K562 (cell line): ENCODE results near the gene ANXA4. TPM values are rescaled to one million over a fixed set of nuclear protein-coding genes. Genes with fewer than 3 reads are reported as not detected.
A peak's percentile ranks its signal among the peaks of the same experiment; 100 is the strongest.

Experiments used
- ATAC-seq: fragments of 200-7000 bp; cut with Tn5 transposase; 3 replicates; pipeline ENCODE4 v1.9.1; 2020; ENCODE audit warnings: moderate library complexity
- BruUV-seq: library from RNA; stranded (reverse); fragments of 400-500 nt; replicated peaks from 2 replicates; lab custom pipeline; 2021; lab: Mats Ljungman, UMichigan
- CTCF ChIA-PET: fragments of 300-600 bp; formaldehyde crosslinking; extraction: SDS; loops from one replicate; lab custom pipeline; 2021; ENCODE audit warnings: low intra/inter-chr PET ratio; lab: Yijun Ruan, JAX
- POLR2A ChIA-PET: fragments of 300-600, 350-650 bp; sonication (Branson Sonifier 250); formaldehyde crosslinking; extraction: SDS; loops from one replicate; lab custom pipeline; 2021; ENCODE audit warnings: antibody characterized with exemption, inconsistent platforms; lab: Yijun Ruan, JAX
- DNase-seq, 4 experiments: peaks; one replicate each; pipeline versions ENCODE4 v3.0.0 to v3.0.0-alpha.2; 2011 to 2018; ENCODE audit warnings: low spot score in 3 of 4, mixed read lengths in 3 of 4; ENCODE audit errors: extremely low read depth in 1 of 4
- FAIRE-seq: peaks from 2 replicates; lab custom pipeline; 2011; peaks lifted over from hg19 to GRCh38; lab: Jason Lieb, UNC
- H2AFZ ChIP-seq: 2 replicates; pipeline ENCODE4 v1.6.0; 2011; ENCODE audit warnings: low read depth, low read length, control low read depth, inconsistent platforms
- H3K27ac ChIP-seq: fragments of 200-600 bp; 3 replicates; pipeline ENCODE4 v1.8.0; 2011; ENCODE audit warnings: low read depth, mild to moderate bottlenecking, control low read depth, inconsistent platforms, low read length, moderate library complexity, mixed read lengths; ENCODE audit errors: extremely low read depth
- H3K27me3 ChIP-seq, 2 experiments: fragments of 300-600 bp in 1 of 2; 2 replicates in 1 of 2; 3 replicates in 1 of 2; pipeline versions ENCODE4 v1.6.0 to v1.8.0; 2011; ENCODE audit warnings: inconsistent platforms in 2 of 2, low read length in 2 of 2, mild to moderate bottlenecking in 1 of 2, mixed read lengths in 1 of 2, moderate library complexity in 1 of 2; ENCODE audit not compliant: control insufficient read depth in 2 of 2, insufficient read depth in 2 of 2
- H3K36me3 ChIP-seq: fragments of 300-600 bp; 3 replicates; pipeline ENCODE4 v1.8.0; 2011; ENCODE audit warnings: mild to moderate bottlenecking, low read length, inconsistent platforms; ENCODE audit not compliant: control insufficient read depth, insufficient read depth
- H3K4me1 ChIP-seq, 2 experiments: fragments of 200-600 bp in 1 of 2; replicated peaks in 1 of 2; 2 replicates in 1 of 2; 3 replicates in 1 of 2; pipeline versions ENCODE4 v1.5.1 to v1.8.0; 2011; ENCODE audit warnings: inconsistent platforms in 2 of 2, low read length in 2 of 2, mild to moderate bottlenecking in 1 of 2, mixed read lengths in 1 of 2, moderate library complexity in 1 of 2; ENCODE audit not compliant: control insufficient read depth in 2 of 2, insufficient read depth in 2 of 2
- H3K4me2 ChIP-seq: 2 replicates; pipeline ENCODE4 v1.6.1; 2011; ENCODE audit warnings: low read length, control low read depth, inconsistent platforms, mixed read lengths; ENCODE audit not compliant: insufficient read depth
- H3K4me3 ChIP-seq: fragments of 200-600 bp; sonication (generic), shearing (Covaris generic); 2 replicates; pipeline ENCODE4 v1.5.1; 2016; ENCODE audit warnings: control low read depth, inconsistent platforms
- H3K79me2 ChIP-seq: fragments of 200-600 bp; 3 replicates; pipeline ENCODE4 v1.8.0; 2011; ENCODE audit warnings: low read length, inconsistent platforms; ENCODE audit not compliant: control insufficient read depth, insufficient read depth
- H3K9ac ChIP-seq, 2 experiments: 2 replicates each; pipeline versions ENCODE4 v1.6.0 to v1.6.1; 2011; ENCODE audit warnings: low read depth in 2 of 2, low read length in 2 of 2, control low read depth in 1 of 2, inconsistent platforms in 1 of 2, mild to moderate bottlenecking in 1 of 2, mixed read lengths in 1 of 2; ENCODE audit not compliant: insufficient read depth in 1 of 2
- H3K9me1 ChIP-seq: one replicate; pipeline ENCODE4 v1.6.0; 2011; ENCODE audit warnings: inconsistent platforms, mild to moderate bottlenecking, low read length, moderate library complexity; ENCODE audit not compliant: control insufficient read depth, insufficient read depth
- H3K9me3 ChIP-seq: replicated peaks from 2 replicates; pipeline ENCODE4 v1.5.1; 2011; ENCODE audit warnings: low read depth, low read length, inconsistent platforms; ENCODE audit not compliant: control insufficient read depth, insufficient read depth
- H4K20me1 ChIP-seq: replicated peaks from 2 replicates; pipeline ENCODE4 v1.6.1; 2011; ENCODE audit warnings: low read length, inconsistent platforms, mixed read lengths; ENCODE audit not compliant: control insufficient read depth, insufficient read depth
- HDAC8 ChIP-seq: fragments of 450-650 bp; IDR thresholded peaks from 2 replicates; pipeline ENCODE4 v1.6.1; 2016; ENCODE audit warnings: mild to moderate bottlenecking, missing genetic modification characterization, moderate library complexity, missing compliant biosample characterization
- PBX2 ChIP-seq, 2 experiments: IDR thresholded peaks in 1 of 2; conservative IDR thresholded peaks in 1 of 2; 2 replicates each; pipeline ENCODE4 v1.6.1; 2016; ENCODE audit warnings: low read depth in 2 of 2, mild to moderate bottlenecking in 1 of 2, missing compliant biosample characterization in 1 of 2, missing genetic modification characterization in 1 of 2, moderate library complexity in 1 of 2
- TOE1 ChIP-seq, 2 experiments: fragments of 450-650 bp in 1 of 2; sonication (generic) in 1 of 2; formaldehyde crosslinking in 1 of 2; IDR thresholded peaks; 2 replicates each; pipeline versions ENCODE4 v1.7.1 to v1.8.0; 2016 to 2022; ENCODE audit warnings: borderline replicate concordance in 2 of 2, mild to moderate bottlenecking in 2 of 2, antibody characterized with exemption in 1 of 2, inconsistent platforms in 1 of 2, low read depth in 1 of 2, missing genetic modification reagents in 1 of 2, moderate library complexity in 1 of 2
- ZNF316 ChIP-seq: fragments of 450-650 bp; IDR thresholded peaks from 2 replicates; pipeline ENCODE4 v1.6.1; 2016
- WGBS: fragments of 100-300 bp; shearing (Covaris generic); methylation state at CpG from one replicate; pipeline ENCODE4 v1.1.6; 2016; ENCODE audit warnings: low coverage, mixed read lengths; ENCODE audit not compliant: insufficient coverage; ENCODE audit errors: missing lambda C conversion rate; 5-methylcytosine and 5-hydroxymethylcytosine counted together
- in situ Hi-C: fragments of 300-500 bp; cut with MboI; formaldehyde crosslinking; loops from 4 replicates; pipeline ENCODE4 v1.15.0; 2018; ENCODE audit warnings: inconsistent platforms, mixed read lengths
- intact Hi-C: fragments of 100-400 bp; cut with micrococcal nuclease; formaldehyde crosslinking; loops from 2 replicates; pipeline ENCODE4 v1.14.2; 2022
- polyA plus RNA-seq, 8 experiments: library from polyadenylated mRNA; depleted of rRNA in 4 of 8; stranded (reverse) in 5 of 8; unstranded in 3 of 8; fragments of >200 nt; fragmentation: Nextera tagmentation in 2 of 8; fragmentation: Illumina TruSeq in 1 of 8; extraction: Ambion mirVana in 2 of 8; extraction: Trizol in 1 of 8; gene quantifications; 2 replicates each; pipeline versions ENCODE4 v1.2.1 to v1.2.3, GENCODE V29; 2011 to 2014; ENCODE audit warnings: inconsistent platforms in 1 of 8, missing spikeins in 1 of 8
- total RNA-seq, 7 experiments: library from RNA; depleted of rRNA in 6 of 7; stranded (reverse); fragments of >200 nt in 6 of 7; fragmentation: Illumina TruSeq in 2 of 7; extraction: Trizol in 2 of 7; gene quantifications; 2 replicates each; pipeline versions ENCODE4 v1.2.1 to v1.2.3, GENCODE V29; 2011 to 2021; ENCODE audit warnings: low replicate concordance in 1 of 7

The ANXA4 gene
- total and polyA plus RNA-seq, 9 of the 15 experiments (the other 6 are each of a cell fraction or from before 2014, with no cell fraction given): 3.4 to 13.6 (median 11.6) TPM

GRCh38 chr2:69837533-69837932 lies 95.6 kb downstream of the ANXA4 start:
- H3K36me3 ChIP-seq: peaks cover 54% of the 10 kb centered on the region
- no peak for ATAC-seq
- POLR2A ChIA-PET: interaction anchor here (1.0 to 1.6 kb wide), 2 partner anchors 9 to 10 kb away, joined by 3 to 7 read pairs; partner anchors contain the start of gene GMCL1
- peaks cover 47% of the 10 kb centered on the region for H3K79me2 ChIP-seq
- BruUV-seq: no TSS peak
- in situ Hi-C loops: no loop called here
- no peak for DNase-seq
- no peak for FAIRE-seq
- H3K9me3 ChIP-seq: no peaks in the 10 kb centered on the region
- H3K27ac ChIP-seq: no peak overlapping the region
- CTCF ChIA-PET: interaction anchor here (0.7 kb wide), 1 partner anchor 1507 kb away, joined by 3 read pairs; no protein-coding TSS in a partner anchor
- no peaks in the 10 kb centered on the region for H3K27me3 ChIP-seq
- WGBS: 94% methylated on average over 2 of the region's 2 CpGs
- no peak overlapping the region for H3K4me2 ChIP-seq
- H2AFZ ChIP-seq: no peak overlapping the region
- H3K4me1 ChIP-seq: peaks cover 0 to 5% of the 10 kb centered on the region in 2 experiments; a peak in 2 of 5 replicates
- H3K9ac ChIP-seq: no peak overlapping the region
- no peak overlapping the region for H3K4me3 ChIP-seq
- no peaks in the 10 kb centered on the region for H3K9me1 ChIP-seq
- intact Hi-C loops: no loop called here
- H4K20me1 ChIP-seq: no peaks in the 10 kb centered on the region
- TF ChIP-seq PBX2 (CRISPR knock-in tag; IDR thresholded peaks at IDR 0.05; ENCODE audit: low read depth): no peak
- no peak for TF ChIP-seq PBX2 (tag; conservative IDR thresholded peaks at IDR 0.05; ENCODE audit: low read depth)
- TF ChIP-seq ZNF316: 0 out of 2 replicates have a peak, but pooled peaks have one; percentile 44
- no peak for TF ChIP-seq TOE1 (IDR thresholded peaks at IDR 0.05; ENCODE audit: borderline replicate concordance)
- TF ChIP-seq TOE1 (CRISPR knock-in tag; IDR thresholded peaks at IDR 0.05; ENCODE audit: borderline replicate concordance, low read depth): no peak
- no peak for TF ChIP-seq HDAC8 (tag)
